HG03442 (cell line): ENCODE measurements around the gene OR1J2.

ENCODE experiments used
- ATAC-seq: cut with Tn5 transposase; IDR thresholded peaks from one replicate; pipeline ENCODE4 v1.9.1; 2021; ENCODE audit warnings: mild to moderate bottlenecking, moderate library complexity; ENCODE audit not compliant: unreplicated experiment

OR1J2 gene

DNA sequence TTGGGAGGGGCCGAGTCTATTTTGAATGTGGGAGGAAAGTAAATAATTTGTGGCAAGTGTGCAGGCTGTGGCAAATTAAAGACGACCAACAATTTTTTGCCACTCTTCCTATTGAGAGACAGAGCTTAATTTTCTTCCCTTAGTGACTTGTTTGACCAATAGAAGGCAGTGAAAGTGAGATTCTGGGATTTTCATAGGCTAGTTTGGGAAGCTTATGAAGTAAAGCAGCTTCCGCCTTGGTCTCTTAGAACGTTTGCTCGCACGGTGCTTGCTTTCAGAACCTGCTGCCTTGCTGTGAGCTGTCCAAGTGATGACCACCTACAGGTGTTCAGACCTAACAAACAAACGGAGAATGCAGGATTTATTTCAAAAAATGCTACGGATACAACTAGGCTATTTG is 35.6 kb downstream of the OR1J2 start:
- ATAC-seq = no peak

DNA sequence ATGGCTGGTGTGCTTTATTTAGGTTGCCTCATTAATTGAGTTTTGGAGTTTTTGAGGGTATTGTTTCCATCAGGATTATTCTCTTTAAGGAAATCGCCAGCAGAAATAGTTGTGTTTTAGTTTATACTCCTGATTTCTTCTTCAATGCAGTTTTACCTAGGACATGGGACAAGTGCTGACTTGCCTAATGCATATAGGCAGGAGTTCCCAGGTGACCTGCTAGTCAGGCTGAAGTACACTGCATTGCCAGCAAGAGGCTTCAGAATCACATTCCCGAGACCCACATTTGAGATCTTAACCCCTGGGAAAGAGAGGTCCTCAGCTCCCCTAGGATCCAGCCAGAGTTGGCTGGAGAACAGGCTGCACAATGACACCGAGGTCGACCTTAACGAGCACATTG is 40.8 kb downstream of the OR1J2 start:
- no peak for ATAC-seq

DNA sequence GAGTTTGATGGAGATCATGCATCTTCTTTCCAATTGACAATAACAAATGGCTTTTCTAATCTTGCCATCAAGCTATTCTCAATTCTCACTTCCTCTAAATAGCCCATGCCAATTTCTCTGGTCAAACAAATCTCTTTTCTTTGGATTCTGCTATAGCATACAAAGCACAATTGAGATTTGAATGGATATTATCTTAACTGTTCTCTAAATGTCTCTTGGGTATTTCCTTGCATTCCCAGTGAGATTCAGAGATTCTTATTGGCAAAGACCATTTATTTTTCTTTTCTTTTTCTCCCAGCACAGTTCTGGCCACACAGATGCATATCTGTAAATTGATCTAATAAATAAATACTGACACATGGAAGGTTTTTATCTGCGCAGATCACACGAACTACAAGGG is 42.2 kb downstream of the OR1J2 start, which contains the start of gene OR1N2:
OR1N2 (plus strand) TSS at position 301 of the 400 bp plus-strand sequence. CDS start 100 bp downstream, outside the sequence.
- ATAC-seq = no peak
